Transverse colon (tissue), 4 donors: Measurements from ENCODE around the gene UBE2M. TPM values are rescaled to one million over a fixed set of nuclear protein-coding genes. Genes with fewer than 3 reads are reported as not detected.

Experiments
- DNase-seq: peaks from one replicate; pipeline ENCODE4 v3.0.0-alpha.2; 2019
- H3K27ac ChIP-seq, 4 donors: fragments of 200-600 bp; sonication (generic); 2 replicates each; pipeline ENCODE4 v1.5.1; 2016 to 2018; ENCODE audit warnings: inconsistent platforms in 4 of 4
- H3K27me3 ChIP-seq: fragments of 200-600 bp; sonication (generic); 2 replicates; pipeline ENCODE4 v1.5.1; 2017; ENCODE audit warnings: inconsistent platforms
- H3K36me3 ChIP-seq, 4 donors: fragments of 200-600 bp; sonication (generic); 2 replicates each; pipeline ENCODE4 v1.5.1; 2017 to 2019; ENCODE audit warnings: inconsistent platforms in 4 of 4
- H3K4me1 ChIP-seq, 4 donors: fragments of 200-600 bp; sonication (generic); 2 replicates each; pipeline ENCODE4 v1.5.1; 2017 to 2020; ENCODE audit warnings: inconsistent platforms in 4 of 4
- H3K4me3 ChIP-seq, 4 donors: fragments of 200-600 bp; sonication (generic); 1 replicate in 1 of 4; 2 replicates in 3 of 4; pipeline versions ENCODE4 v1.5.1 to v1.6.1; 2017 to 2019; ENCODE audit warnings: inconsistent platforms in 4 of 4
- H3K9me3 ChIP-seq, 2 donors: fragments of 200-600 bp; sonication (generic); 2 replicates each; pipeline ENCODE4 v1.5.1; 2017 to 2019; ENCODE audit warnings: inconsistent platforms in 2 of 2
- EP300 ChIP-seq: sonication (generic); formaldehyde crosslinking; IDR thresholded peaks from one replicate; pipeline ENCODE4 v1.6.1; 2017; ENCODE audit warnings: antibody characterized with exemption, low read depth
- POLR2A ChIP-seq: fragments of 450-650 bp; IDR thresholded peaks from one replicate; pipeline ENCODE4 v1.6.1; 2016; ENCODE audit warnings: antibody characterized with exemption, mild to moderate bottlenecking, moderate library complexity
- POLR2AphosphoS5 ChIP-seq, 3 donors: sonication (generic); formaldehyde crosslinking; IDR thresholded peaks; one replicate each; pipeline ENCODE4 v1.6.1; 2016; ENCODE audit warnings: antibody characterized with exemption in 3 of 3
- WGBS, 2 donors: methylation state at CpG; one replicate each; pipeline ENCODE4 v1.1.5; 2018; ENCODE audit warnings: low coverage in 1 of 2; 5-methylcytosine and 5-hydroxymethylcytosine counted together
- in situ Hi-C, 4 donors: fragments of 200-750 bp; cut with MboI; loops; one replicate each; pipeline versions ENCODE4 v1.15.0 to v1.15.1; 2017; ENCODE audit warnings: low sequenced_read_pairs in 3 of 4, low pct_ligation_motif_present in 1 of 4, low pct_unique_long_range_greater_than_20kb in 1 of 4
- intact Hi-C: fragments of 100-400 bp; cut with DNase I; formaldehyde crosslinking; loops from one replicate; pipeline ENCODE4 v1.15.1; 2023; ENCODE audit warnings: low total_unique reads
- total RNA-seq, 4 donors: library from RNA; depleted of rRNA; stranded (reverse); fragments of >200 nt; gene quantifications; one replicate each; pipeline ENCODE4 v1.1.0, GENCODE V29; 2016
- TF ChIP-seq, protein P1 (sequence below), 5 experiments: fragments of 200-600 bp in 3 of 5; fragments of 450-650 bp in 2 of 5; sonication (generic) in 3 of 5; IDR thresholded peaks; 1 replicate in 2 of 5; 2 replicates in 3 of 5; pipeline ENCODE4 v1.5.1; 2016 to 2017; ENCODE audit warnings: antibody characterized with exemption in 5 of 5, inconsistent platforms in 3 of 5, mild to moderate bottlenecking in 2 of 5, moderate library complexity in 1 of 5

Gene UBE2M
- total RNA-seq, 4 donors from 2014 or later, result 24.2 to 56.9 (median 26.7) TPM

DNA sequence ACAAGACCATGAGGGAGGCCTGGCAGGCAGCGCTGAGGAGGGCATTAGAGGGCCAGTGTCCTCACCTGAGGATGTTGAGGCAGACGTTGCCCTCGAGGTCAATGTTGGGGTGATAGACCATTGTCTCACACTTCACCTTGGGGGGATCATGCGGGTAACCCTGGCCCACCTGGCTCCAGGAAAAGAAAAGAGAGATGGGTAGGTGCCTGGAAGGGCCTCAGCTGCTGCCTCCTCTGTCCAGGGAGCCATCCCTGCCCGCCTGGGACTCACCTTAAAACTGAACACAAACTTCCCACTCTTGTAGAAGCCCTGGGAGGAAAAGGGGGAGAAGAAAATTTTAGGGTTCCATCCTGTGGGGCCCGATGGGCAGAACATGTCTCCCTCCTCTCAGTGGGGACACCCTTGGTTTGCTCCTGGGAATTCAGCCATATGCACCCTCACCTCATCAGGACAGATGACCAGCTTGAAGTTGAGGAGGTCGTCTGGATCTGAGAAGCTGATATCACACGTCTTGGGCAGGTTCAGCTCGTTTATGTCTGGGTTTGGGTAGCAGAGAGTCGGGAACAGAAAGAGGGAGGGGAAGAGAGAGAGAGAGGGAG, 1.7 kb downstream of the UBE2M start:
- Histone ChIP-seq H3K9me3 (no peaks in the 10 kb centered on the region), H3K27ac (peak overlapping the region; percentile 3 to 100 (median 97)), H3K36me3 (peaks cover 0 to 13% (median 4%) of the 10 kb centered on the region in 4 donors), H3K4me3 (peak overlapping the region in 2 of 4 donors; percentile 67 to 68), H3K27me3 (no peaks in the 10 kb centered on the region), H3K4me1 (peaks cover 35 to 54% (median 43%) of the 10 kb centered on the region in 4 donors)
- intact Hi-C loops (no loop called here), in situ Hi-C loops (no loop called here)
- TF ChIP-seq POLR2AphosphoS5 (IDR thresholded peaks at IDR 0.05) (no peak), POLR2A (no peak), EP300 (no peak)
- TF ChIP-seq, protein P1, sequence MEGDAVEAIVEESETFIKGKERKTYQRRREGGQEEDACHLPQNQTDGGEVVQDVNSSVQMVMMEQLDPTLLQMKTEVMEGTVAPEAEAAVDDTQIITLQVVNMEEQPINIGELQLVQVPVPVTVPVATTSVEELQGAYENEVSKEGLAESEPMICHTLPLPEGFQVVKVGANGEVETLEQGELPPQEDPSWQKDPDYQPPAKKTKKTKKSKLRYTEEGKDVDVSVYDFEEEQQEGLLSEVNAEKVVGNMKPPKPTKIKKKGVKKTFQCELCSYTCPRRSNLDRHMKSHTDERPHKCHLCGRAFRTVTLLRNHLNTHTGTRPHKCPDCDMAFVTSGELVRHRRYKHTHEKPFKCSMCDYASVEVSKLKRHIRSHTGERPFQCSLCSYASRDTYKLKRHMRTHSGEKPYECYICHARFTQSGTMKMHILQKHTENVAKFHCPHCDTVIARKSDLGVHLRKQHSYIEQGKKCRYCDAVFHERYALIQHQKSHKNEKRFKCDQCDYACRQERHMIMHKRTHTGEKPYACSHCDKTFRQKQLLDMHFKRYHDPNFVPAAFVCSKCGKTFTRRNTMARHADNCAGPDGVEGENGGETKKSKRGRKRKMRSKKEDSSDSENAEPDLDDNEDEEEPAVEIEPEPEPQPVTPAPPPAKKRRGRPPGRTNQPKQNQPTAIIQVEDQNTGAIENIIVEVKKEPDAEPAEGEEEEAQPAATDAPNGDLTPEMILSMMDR (IDR thresholded peaks at IDR 0.05), result no peak
- DNase-seq, result no peak
- 21 to 49% methylated on average over 2 to 10 of the region's 10 CpGs for WGBS, 2 donors

GRCh38 chr19:58555920-58556621, 2.3 kb downstream of the UBE2M start:
- Histone ChIP-seq H3K4me3 (no peak overlapping the region), H3K9me3 (no peaks in the 10 kb centered on the region), H3K27me3 (no peaks in the 10 kb centered on the region), H3K4me1 (peaks cover 33 to 47% (median 41%) of the 10 kb centered on the region in 4 donors), H3K27ac (peak overlapping the region; percentile 95 to 100 (median 97)), H3K36me3 (peaks cover 0 to 20% (median 4%) of the 10 kb centered on the region in 4 donors)
- intact Hi-C loops, result no loop called here
- TF ChIP-seq EP300, result no peak
- no peak for TF ChIP-seq POLR2A
- WGBS, 2 donors, result 75 to 85% methylated on average over 2 to 16 of the region's 16 CpGs
- in situ Hi-C loops, result no loop called here
- DNase-seq, result no peak

DNA sequence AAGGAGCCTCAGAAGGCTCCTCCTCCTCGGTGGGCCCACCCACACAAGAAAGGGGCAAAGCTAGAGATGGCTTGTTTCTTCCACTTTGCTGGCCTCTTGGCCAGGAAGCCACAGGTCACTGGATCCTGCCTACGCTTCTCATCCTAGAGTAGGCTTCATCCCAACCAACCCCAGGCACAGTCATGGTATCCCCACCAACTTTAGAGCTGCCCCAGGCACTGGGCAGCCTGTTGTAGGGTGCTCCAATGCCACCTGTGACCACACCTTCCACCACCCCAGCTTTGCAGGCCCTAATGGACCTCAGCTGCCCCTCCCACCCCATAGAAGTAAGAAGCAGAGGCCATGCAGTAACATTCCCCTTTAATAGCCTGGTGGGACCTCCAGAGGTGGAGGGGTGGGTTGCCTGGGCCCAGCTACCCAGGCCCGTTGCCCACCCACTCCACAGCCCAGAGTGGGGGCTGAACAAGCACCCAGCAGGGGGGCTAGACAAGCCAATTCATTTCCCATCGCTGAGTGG, 3.0 kb downstream of the UBE2M start:
- peaks cover 0 to 26% (median 7%) of the 10 kb centered on the region in 4 donors for H3K36me3 ChIP-seq
- no peaks in the 10 kb centered on the region for H3K27me3 ChIP-seq
- no peak for DNase-seq
- H3K4me1 ChIP-seq, result peaks cover 33 to 47% (median 41%) of the 10 kb centered on the region in 4 donors
- 36% methylated on average over 4 of the region's 4 CpGs; no CpG with 5 or more reads in 1 of the 2 donors for WGBS, 2 donors
- H3K4me3 ChIP-seq, result peak overlapping the region; percentile 4 to 87 (median 56)
- H3K9me3 ChIP-seq, result no peaks in the 10 kb centered on the region
- TF ChIP-seq POLR2A (no peak), EP300 (no peak), POLR2AphosphoS5 (IDR thresholded peaks at IDR 0.05) (no peak)
- TF ChIP-seq, protein P1 (IDR thresholded peaks at IDR 0.05), result no peak
- H3K27ac ChIP-seq, result peak overlapping the region; percentile 95 to 100 (median 97)
- intact Hi-C loops, result no loop called here
- in situ Hi-C loops, result no loop called here

GRCh38 chr19:58554494-58555368, 3.7 kb downstream of the UBE2M start, which contains the start of gene CHMP2A:
TSS of gene CHMP2A (minus strand) at chr19:58555105. CDS start at chr19:58554212, 893 bp downstream.
- no peaks in the 10 kb centered on the region for H3K9me3 ChIP-seq
- H3K4me3 ChIP-seq, result peak within 1 kb of the TSS; percentile 53 to 87 (median 69)
- peak within 1 kb of the TSS; percentile 95 to 100 (median 97) for H3K27ac ChIP-seq
- intact Hi-C loops (no loop called here), in situ Hi-C loops (no loop called here)
- DNase-seq, result peak; percentile 99
- H3K4me1 ChIP-seq, result peaks cover 29 to 40% (median 35%) of the 10 kb centered on the region in 4 donors
- peaks cover 0 to 33% (median 9%) of the 10 kb centered on the region in 4 donors for H3K36me3 ChIP-seq
- no peaks in the 10 kb centered on the region for H3K27me3 ChIP-seq
- TF ChIP-seq EP300 (no peak), POLR2AphosphoS5 (IDR thresholded peaks at IDR 0.05) (peak; percentile 57 to 92 (median 87)), POLR2A (peak; percentile 87)
- TF ChIP-seq, protein P1 (IDR thresholded peaks at IDR 0.05), result no peak
- 0 to 1% methylated on average over 11 to 56 of the region's 69 CpGs for WGBS, 2 donors
